GM18951 (cell line): ENCODE results near the gene VGLL4.

Experiments
- POLR2A ChIP-seq: IDR thresholded peaks from 4 replicates; pipeline ENCODE4 v1.6.1; 2011; ENCODE audit warnings: mild to moderate bottlenecking; ENCODE audit not compliant: insufficient read length, insufficient read depth; ENCODE audit errors: extremely low read depth
- in situ Hi-C: fragments of 300-500 bp; cut with MboI; formaldehyde crosslinking; loops from one replicate; pipeline ENCODE4 v1.12.0; 2022; ENCODE audit warnings: low sequenced_read_pairs, mixed read lengths, inconsistent platforms; ENCODE audit not compliant: unreplicated experiment

VGLL4 gene

DNA sequence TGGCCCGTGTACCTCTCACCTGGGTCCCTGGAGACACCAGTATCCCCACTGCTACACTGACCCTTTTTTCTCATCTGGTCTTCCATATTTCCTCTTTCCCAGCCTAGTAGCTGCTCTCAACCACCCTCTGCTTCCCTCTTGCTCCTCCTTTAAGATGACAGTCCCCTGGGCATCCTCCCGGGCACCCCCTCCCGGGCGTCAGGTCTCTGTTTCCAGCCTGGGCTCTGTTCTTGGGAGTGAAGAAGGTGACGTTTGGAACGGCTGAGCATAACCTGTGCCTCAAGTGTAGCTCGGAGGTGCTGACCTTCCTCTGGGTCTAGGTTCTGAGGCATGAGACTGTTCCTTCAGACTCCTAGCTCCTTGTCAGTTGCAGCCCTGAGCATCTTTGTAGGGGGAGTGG lies 101.2 kb downstream of the VGLL4 start:
- TF ChIP-seq POLR2A = no peak
- in situ Hi-C loops = no loop called here

- in situ Hi-C loops = no loop called here
- TF ChIP-seq POLR2A = no peak
Measured at GRCh38 chr3:11541321-11542303, 102.1 kb downstream of the VGLL4 start.

DNA sequence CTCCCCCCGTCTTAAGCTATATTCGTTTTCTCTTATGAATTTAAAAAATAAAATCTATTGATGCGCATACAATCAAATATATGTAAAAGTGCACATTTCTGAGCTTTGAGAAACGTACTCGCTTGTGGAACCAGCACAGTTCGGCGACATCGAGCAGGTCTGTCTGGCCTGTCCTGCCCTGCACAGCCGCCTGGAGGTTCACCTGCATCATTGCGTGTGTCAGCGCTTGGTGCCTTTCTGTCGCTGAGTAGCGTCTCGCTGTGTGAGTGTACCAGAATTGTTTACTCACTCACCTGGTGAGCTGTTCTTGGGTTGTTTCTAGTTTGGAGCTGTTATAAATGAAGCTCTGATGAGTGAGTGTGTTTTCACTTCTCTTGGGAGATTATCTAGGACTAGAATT lies 104.0 kb downstream of the VGLL4 start:
- no peak for TF ChIP-seq POLR2A
- in situ Hi-C loops = no loop called here

DNA sequence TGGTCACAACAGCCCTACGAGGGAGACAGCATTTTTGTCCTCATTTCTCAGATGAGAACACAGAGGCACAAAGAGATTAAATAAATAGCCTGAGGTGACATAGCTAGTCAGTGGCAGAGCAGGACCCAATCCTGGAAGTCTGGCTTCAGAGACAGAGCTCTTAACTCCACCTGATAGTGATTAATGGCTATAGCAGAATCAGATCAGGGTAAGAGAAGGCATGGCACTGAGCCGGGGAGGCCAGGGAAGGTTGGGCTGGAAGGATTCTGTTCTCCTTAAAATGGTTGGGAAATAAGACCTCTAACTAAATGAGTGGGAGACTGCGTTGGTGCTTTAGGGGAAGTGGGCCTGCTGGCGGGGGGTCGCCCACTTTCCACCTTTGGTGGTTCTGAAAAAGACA lies 104.5 kb downstream of the VGLL4 start:
- TF ChIP-seq POLR2A = no peak
- in situ Hi-C loops = no loop called here

- in situ Hi-C loops = no loop called here
- no peak for TF ChIP-seq POLR2A
Measured at GRCh38 chr3:11538581-11538980, 105.1 kb downstream of the VGLL4 start.

DNA sequence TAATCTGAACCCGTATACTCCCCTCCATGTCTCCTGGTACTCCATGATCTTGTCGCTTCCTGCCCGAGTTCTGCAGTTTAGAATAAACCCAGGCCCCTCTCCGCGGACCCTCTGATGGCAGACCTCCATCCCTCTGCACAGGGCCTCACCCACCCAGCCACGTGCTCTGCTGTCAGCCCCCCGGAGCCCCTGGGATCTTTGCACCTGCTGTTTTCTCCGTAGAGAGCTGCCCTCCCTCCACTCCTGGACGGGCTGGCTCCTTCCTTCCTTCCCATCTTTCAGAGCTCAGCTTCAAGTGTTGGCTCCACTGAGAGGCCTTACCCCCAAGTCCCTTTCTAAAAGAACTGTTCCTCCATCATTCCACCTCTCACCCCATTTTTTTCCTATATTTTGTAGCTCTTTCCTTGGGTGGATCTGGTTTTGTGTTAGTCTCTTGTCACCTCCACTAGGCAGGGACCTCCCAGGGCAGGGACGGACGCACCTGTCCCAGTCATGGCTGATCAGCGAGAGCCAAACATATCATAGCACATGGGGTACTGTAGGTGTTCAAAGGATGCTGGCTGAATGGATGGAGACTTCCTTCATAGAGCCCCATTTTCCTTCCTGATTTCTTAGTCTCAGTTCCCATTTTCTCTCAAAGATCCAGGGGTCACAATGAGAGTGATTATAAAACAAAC lies 106.6 kb downstream of the VGLL4 start:
- in situ Hi-C loops = no loop called here
- TF ChIP-seq POLR2A = no peak

- no peak for TF ChIP-seq POLR2A
- in situ Hi-C loops = no loop called here
Measured at GRCh38 chr3:11536132-11536935, 107.4 kb downstream of the VGLL4 start.

GRCh38 chr3:11535243-11535960 lies 108.3 kb downstream of the VGLL4 start:
- in situ Hi-C loops = no loop called here
- TF ChIP-seq POLR2A = no peak

DNA sequence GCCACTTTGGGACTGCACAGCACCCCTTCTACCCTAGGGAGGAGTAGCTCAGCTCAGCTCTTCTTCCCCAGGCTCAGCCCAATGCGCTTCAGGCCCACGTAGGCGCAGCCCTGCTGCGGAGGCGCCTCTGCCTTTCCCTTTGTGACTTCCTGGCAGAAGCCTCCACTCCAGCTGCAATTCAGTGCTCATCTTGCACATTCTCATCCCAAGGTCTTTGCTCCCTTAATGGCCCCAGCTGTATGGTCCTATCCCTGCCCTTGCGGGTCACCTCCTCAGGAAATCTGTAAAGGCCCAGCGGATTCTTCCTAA lies 109.0 kb downstream of the VGLL4 start:
- in situ Hi-C loops = no loop called here
- no peak for TF ChIP-seq POLR2A

- in situ Hi-C loops = no loop called here
- TF ChIP-seq POLR2A = no peak
Measured at GRCh38 chr3:11534011-11534792, 109.5 kb downstream of the VGLL4 start.

DNA sequence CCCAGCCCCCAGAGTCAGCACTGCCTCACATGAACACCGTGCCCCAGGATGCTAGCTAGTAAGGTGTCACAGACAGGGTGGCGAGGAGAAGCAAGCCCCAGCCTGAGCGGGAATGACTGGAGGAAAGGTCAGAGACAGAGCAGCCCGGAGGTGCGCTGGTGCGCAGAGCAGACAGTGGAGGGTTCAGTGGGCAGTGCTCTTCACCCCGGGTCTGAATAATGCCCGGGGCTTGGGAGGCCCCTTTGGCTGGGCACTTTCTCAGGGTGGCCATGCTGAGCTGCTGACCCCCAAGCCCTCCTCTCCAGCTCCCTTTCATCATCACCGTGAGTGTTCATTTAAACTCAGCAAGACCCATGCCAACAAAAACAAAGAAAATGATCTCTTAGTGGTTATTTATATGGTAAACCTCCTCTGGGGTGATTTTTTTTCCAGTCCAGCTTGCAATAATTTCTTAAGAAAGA lies 110.8 kb downstream of the VGLL4 start:
- in situ Hi-C loops = no loop called here
- TF ChIP-seq POLR2A = no peak

- in situ Hi-C loops = no loop called here
- no peak for TF ChIP-seq POLR2A
Measured at GRCh38 chr3:11530153-11530721, 113.5 kb downstream of the VGLL4 start.
